MM.1S (cell line): ENCODE results near the gene DUXB.

Source experiments
- EZH2 ChIP-seq: fragments of 300-600 bp; sonication (generic); optimal IDR thresholded peaks from 2 replicates; pipeline ENCODE3; 2017; ENCODE audit warnings: low read depth, mild to moderate bottlenecking, antibody characterized with exemption, low read length, mixed read lengths
- EZH2phosphoT487 ChIP-seq: fragments of 300-600 bp; sonication (generic); IDR thresholded peaks from 2 replicates; pipeline ENCODE4 v1.6.1; 2018; ENCODE audit warnings: antibody characterized with exemption, low read length
- TF ChIP-seq, protein P1 (sequence below): fragments of 300-600 bp; sonication (generic); IDR thresholded peaks from 2 replicates; pipeline ENCODE4 v1.5.1; 2016; ENCODE audit warnings: antibody characterized with exemption, low read length, mixed read lengths

DNA sequence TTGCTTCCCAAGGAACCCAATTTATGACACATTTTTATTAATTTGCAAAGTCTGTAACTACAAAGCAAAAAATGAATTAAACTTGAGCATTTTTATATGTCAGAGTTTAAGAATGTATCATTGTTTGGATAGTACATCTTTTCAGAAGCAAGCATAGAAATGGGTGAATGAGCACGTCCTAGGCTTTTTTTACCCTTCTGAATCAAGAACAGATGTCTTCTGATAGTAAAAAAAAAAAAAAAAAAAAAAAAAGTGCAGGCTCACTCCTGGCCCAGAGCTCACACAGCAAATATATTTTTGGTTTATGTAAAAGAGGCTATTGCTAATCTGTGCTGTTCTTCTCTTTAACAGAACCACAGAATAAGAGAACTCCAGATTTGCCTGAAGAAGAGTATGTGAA lies 47.3 kb downstream of the DUXB start:
- TF ChIP-seq, protein P1, sequence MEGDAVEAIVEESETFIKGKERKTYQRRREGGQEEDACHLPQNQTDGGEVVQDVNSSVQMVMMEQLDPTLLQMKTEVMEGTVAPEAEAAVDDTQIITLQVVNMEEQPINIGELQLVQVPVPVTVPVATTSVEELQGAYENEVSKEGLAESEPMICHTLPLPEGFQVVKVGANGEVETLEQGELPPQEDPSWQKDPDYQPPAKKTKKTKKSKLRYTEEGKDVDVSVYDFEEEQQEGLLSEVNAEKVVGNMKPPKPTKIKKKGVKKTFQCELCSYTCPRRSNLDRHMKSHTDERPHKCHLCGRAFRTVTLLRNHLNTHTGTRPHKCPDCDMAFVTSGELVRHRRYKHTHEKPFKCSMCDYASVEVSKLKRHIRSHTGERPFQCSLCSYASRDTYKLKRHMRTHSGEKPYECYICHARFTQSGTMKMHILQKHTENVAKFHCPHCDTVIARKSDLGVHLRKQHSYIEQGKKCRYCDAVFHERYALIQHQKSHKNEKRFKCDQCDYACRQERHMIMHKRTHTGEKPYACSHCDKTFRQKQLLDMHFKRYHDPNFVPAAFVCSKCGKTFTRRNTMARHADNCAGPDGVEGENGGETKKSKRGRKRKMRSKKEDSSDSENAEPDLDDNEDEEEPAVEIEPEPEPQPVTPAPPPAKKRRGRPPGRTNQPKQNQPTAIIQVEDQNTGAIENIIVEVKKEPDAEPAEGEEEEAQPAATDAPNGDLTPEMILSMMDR: no peak
- TF ChIP-seq EZH2 (no peak), EZH2phosphoT487 (no peak)
